HepG2 (cell line): ENCODE results near the gene EFNA2. TPM values are rescaled to one million over a fixed set of nuclear protein-coding genes. Genes with fewer than 3 reads are reported as not detected.

Source experiments
- AHDC1 ChIP-seq: sonication (generic); formaldehyde crosslinking; IDR thresholded peaks from 2 replicates; pipeline ENCODE4 v1.5.1; 2020; ENCODE audit warnings: mild to moderate bottlenecking, missing genetic modification reagents, borderline replicate concordance
- ATM ChIP-seq: fragments of 450-650 bp; IDR thresholded peaks from 2 replicates; pipeline ENCODE4 v1.7.1; 2017; ENCODE audit warnings: mild to moderate bottlenecking, borderline replicate concordance
- GRHL1 ChIP-seq: sonication (generic); formaldehyde crosslinking; conservative IDR thresholded peaks from 2 replicates; pipeline ENCODE4 v1.8.0; 2022; ENCODE audit warnings: missing genetic modification reagents
- HNF4A ChIP-seq: sonication (generic); formaldehyde crosslinking; IDR thresholded peaks from 2 replicates; pipeline ENCODE4 v1.4.0; 2020; ENCODE audit warnings: missing genetic modification reagents
- HNRNPUL1 ChIP-seq: fragments of 200-400 bp; formaldehyde crosslinking; IDR thresholded peaks from 2 replicates; pipeline ENCODE4 v1.6.1; 2017; ENCODE audit warnings: low read depth, mild to moderate bottlenecking, low read length, moderate library complexity
- KAT7 ChIP-seq: IDR thresholded peaks from 2 replicates; pipeline ENCODE4 v1.6.1; 2018; ENCODE audit warnings: borderline replicate concordance, missing compliant biosample characterization
- MIXL1 ChIP-seq: IDR thresholded peaks from 2 replicates; pipeline ENCODE4 v1.6.1; 2016
- RAD21 ChIP-seq: fragments of 450-650 bp; formaldehyde crosslinking; IDR thresholded peaks from 2 replicates; pipeline ENCODE4 v1.5.0; 2020; ENCODE audit warnings: mild to moderate bottlenecking
- RCOR2 ChIP-seq: IDR thresholded peaks from 2 replicates; pipeline ENCODE4 v1.6.1; 2016; ENCODE audit warnings: missing biosample characterization, missing genetic modification reagents
- SRSF1 ChIP-seq: fragments of 200-400 bp; formaldehyde crosslinking; optimal IDR thresholded peaks from 2 replicates; pipeline ENCODE3; 2017; ENCODE audit warnings: mild to moderate bottlenecking, low read depth, low read length, moderate library complexity
- TBX2 ChIP-seq: sonication (generic); formaldehyde crosslinking; IDR thresholded peaks from 2 replicates; pipeline ENCODE4 v1.5.0; 2020; ENCODE audit warnings: missing genetic modification reagents, mild to moderate bottlenecking, borderline replicate concordance
- TCF12 ChIP-seq, 2 experiments: fragments of 450-650 bp in 1 of 2; sonication (generic) in 1 of 2; formaldehyde crosslinking in 1 of 2; IDR thresholded peaks; 2 replicates each; pipeline versions ENCODE4 v1.6.1 to v1.8.0; 2017 to 2022; ENCODE audit warnings: antibody characterized with exemption in 1 of 2, mild to moderate bottlenecking in 1 of 2, missing genetic modification reagents in 1 of 2, moderate library complexity in 1 of 2
- ZNF33B ChIP-seq: sonication (generic); formaldehyde crosslinking; IDR thresholded peaks from 2 replicates; pipeline ENCODE4 v1.5.1; 2020; ENCODE audit warnings: mild to moderate bottlenecking, missing genetic modification reagents
- ZNF34 ChIP-seq: sonication (generic); formaldehyde crosslinking; IDR thresholded peaks from 2 replicates; pipeline ENCODE4 v1.4.0; 2020; ENCODE audit warnings: mild to moderate bottlenecking, missing genetic modification reagents, borderline replicate concordance
- ZNF512 ChIP-seq: sonication (generic); formaldehyde crosslinking; IDR thresholded peaks from 2 replicates; pipeline ENCODE4 v1.4.0; 2020; ENCODE audit warnings: mild to moderate bottlenecking, missing genetic modification reagents
- ZNF543 ChIP-seq: sonication (generic); formaldehyde crosslinking; IDR thresholded peaks from 2 replicates; pipeline ENCODE4 v1.4.0; 2020; ENCODE audit warnings: mild to moderate bottlenecking, missing genetic modification reagents
- ZNF563 ChIP-seq: sonication (generic); formaldehyde crosslinking; IDR thresholded peaks from 2 replicates; pipeline ENCODE4 v1.8.0; 2022; ENCODE audit warnings: mild to moderate bottlenecking, moderate library complexity, missing genetic modification reagents
- ZNF652 ChIP-seq: IDR thresholded peaks from 2 replicates; pipeline ENCODE4 v1.6.1; 2016; ENCODE audit warnings: low read depth, borderline replicate concordance
- ZNF704 ChIP-seq: sonication (generic); formaldehyde crosslinking; IDR thresholded peaks from 2 replicates; pipeline ENCODE4 v1.8.1; 2023; ENCODE audit warnings: mild to moderate bottlenecking, inconsistent platforms, moderate library complexity, missing genetic modification reagents, borderline replicate concordance
- ZNF878 ChIP-seq: sonication (generic); formaldehyde crosslinking; IDR thresholded peaks from 2 replicates; pipeline ENCODE4 v1.8.1; 2023; ENCODE audit warnings: mild to moderate bottlenecking, missing genetic modification reagents, moderate library complexity
- polyA plus RNA-seq, 8 experiments: library from polyadenylated mRNA; depleted of rRNA in 3 of 8; stranded (reverse) in 7 of 8; unstranded in 1 of 8; fragments of >200 nt; fragmentation: Illumina TruSeq in 4 of 8; extraction: Trizol in 4 of 8; gene quantifications; 2 replicates each; pipeline versions ENCODE4 v1.2.1 to v1.2.3, GENCODE V29; 2011 to 2016; ENCODE audit warnings: low read depth in 4 of 8, missing spikeins in 1 of 8, mixed read lengths in 1 of 8; ENCODE audit not compliant: insufficient read depth in 1 of 8
- total RNA-seq, 5 experiments: library from RNA; depleted of rRNA; stranded (reverse); fragments of >200 nt; fragmentation: Illumina TruSeq; extraction: Trizol; gene quantifications; 2 replicates each; pipeline ENCODE4 v1.2.3, GENCODE V29; 2016; ENCODE audit warnings: low read depth in 1 of 5

The EFNA2 gene
- total and polyA plus RNA-seq, 2 of the 13 experiments (the other 11 are each of a cell fraction or from before 2014, with no cell fraction given): 6.0 to 9.9 TPM

GRCh38 chr19:1291761-1292418 lies 6.2 kb downstream of the EFNA2 start (continued):
- no peak for TF ChIP-seq SRSF1
- TF ChIP-seq RCOR2 (CRISPR knock-in tag): no peak
- TF ChIP-seq ZNF34 (CRISPR knock-in tag): no peak
- no peak for TF ChIP-seq ATM
- 0 out of 2 replicates have a peak, but pooled peaks have one; percentile 12 for TF ChIP-seq KAT7 (CRISPR knock-in tag)
- no peak for TF ChIP-seq ZNF878 (CRISPR knock-in tag)
- TF ChIP-seq TBX2 (CRISPR knock-in tag): peak; percentile 32; the same call in 1 of the 2 replicates
- TF ChIP-seq ZNF704 (CRISPR knock-in tag): no peak
- TF ChIP-seq HNF4A (CRISPR knock-in tag): peak; percentile 73
- no peak for TF ChIP-seq HNRNPUL1
- no peak for TF ChIP-seq ZNF563 (CRISPR knock-in tag)
- no peak for TF ChIP-seq ZNF543 (CRISPR knock-in tag)
- TF ChIP-seq MIXL1 (CRISPR knock-in tag): no peak
- no peak for TF ChIP-seq ZNF33B (CRISPR knock-in tag)
- 0 out of 2 replicates have a peak, but pooled peaks have one; percentile 18 for TF ChIP-seq RAD21 (CRISPR knock-in tag)
- TF ChIP-seq ZNF652 (CRISPR knock-in tag): peak; percentile 84
- TF ChIP-seq ZNF512 (CRISPR knock-in tag): no peak
- TF ChIP-seq GRHL1: no peak
- TF ChIP-seq TCF12 (IDR thresholded peaks at IDR 0.05): no peak
- no peak for TF ChIP-seq TCF12 (CRISPR knock-in tag; IDR thresholded peaks at IDR 0.05)
- TF ChIP-seq AHDC1 (CRISPR knock-in tag): no peak
